CD4-positive, CD25-positive, alpha-beta regulatory T cell (primary cell): ENCODE measurements around the gene CEACAM18. TPM values are rescaled to one million over a fixed set of nuclear protein-coding genes. Genes with fewer than 3 reads are reported as not detected.

Experiments used
- ATAC-seq, 2 donors: fragments of 150-1000 bp; cut with Tn5 transposase; one replicate each; pipeline ENCODE4 v1.10.0; 2021; ENCODE audit warnings: low read depth in 2 of 2, moderate number of reproducible peaks in 2 of 2, moderate library complexity in 1 of 2
- DNase-seq, 3 donors: peaks; one replicate each; pipeline versions ENCODE4 v3.0.0 to v3.0.0-alpha.2; 2012 to 2022; ENCODE audit warnings: mixed read lengths in 1 of 3
- H3K27ac ChIP-seq: one replicate; pipeline ENCODE4 v1.7.0; 2013; ENCODE audit warnings: mild to moderate bottlenecking, low read length; ENCODE audit not compliant: insufficient read depth, poor library complexity, severe bottlenecking
- H3K27me3 ChIP-seq: one replicate; pipeline ENCODE4 v1.7.0; 2013; ENCODE audit warnings: low read length; ENCODE audit not compliant: control insufficient read depth, insufficient read depth
- H3K36me3 ChIP-seq: one replicate; pipeline ENCODE4 v1.7.0; 2013; ENCODE audit warnings: mild to moderate bottlenecking, low read length, moderate library complexity; ENCODE audit not compliant: control insufficient read depth, insufficient read depth
- H3K4me1 ChIP-seq: 2 replicates; pipeline ENCODE4 v1.7.0; 2013; ENCODE audit warnings: mild to moderate bottlenecking, low read length; ENCODE audit not compliant: insufficient read depth, control insufficient read depth, poor library complexity, severe bottlenecking
- H3K4me3 ChIP-seq: one replicate; pipeline ENCODE4 v1.7.0; 2013; ENCODE audit warnings: low read depth, mild to moderate bottlenecking, low read length, moderate library complexity
- H3K9me3 ChIP-seq, 2 experiments: 1 replicate in 1 of 2; 2 replicates in 1 of 2; pipeline ENCODE4 v1.7.0; 2013; ENCODE audit warnings: low read length in 2 of 2, mild to moderate bottlenecking in 1 of 2, moderate library complexity in 1 of 2; ENCODE audit not compliant: control insufficient read depth in 2 of 2
- H3K27ac Mint-ChIP-seq, 3 donors: one replicate each; pipeline ENCODE4 v1.8.0; 2020 to 2022; ENCODE audit warnings: mild to moderate bottlenecking in 3 of 3, mixed read lengths in 3 of 3, moderate library complexity in 2 of 3
- H3K27me3 Mint-ChIP-seq: one replicate; pipeline ENCODE4 v1.8.0; 2022; ENCODE audit warnings: mild to moderate bottlenecking, mixed read lengths
- H3K36me3 Mint-ChIP-seq: one replicate; pipeline ENCODE4 v1.8.0; 2020; ENCODE audit warnings: mixed read lengths
- H3K4me1 Mint-ChIP-seq, 4 donors: one replicate each; pipeline ENCODE4 v1.8.0; 2020 to 2022; ENCODE audit warnings: mixed read lengths in 4 of 4, mild to moderate bottlenecking in 1 of 4
- H3K4me3 Mint-ChIP-seq, 4 donors: one replicate each; pipeline ENCODE4 v1.8.0; 2020 to 2022; ENCODE audit warnings: mild to moderate bottlenecking in 4 of 4, mixed read lengths in 4 of 4, moderate library complexity in 3 of 4
- H3K9me3 Mint-ChIP-seq, 7 donors: one replicate each; pipeline ENCODE4 v1.8.0; 2020 to 2022; ENCODE audit warnings: mixed read lengths in 7 of 7, mild to moderate bottlenecking in 3 of 7, moderate library complexity in 2 of 7
- polyA plus RNA-seq, 4 donors: library from polyadenylated mRNA; unstranded; fragments of 300-500 nt; fragmentation: Illumina TruSeq; gene quantifications; one replicate each; pipeline ENCODE4 v1.2.3, GENCODE V29; 2021
- total RNA-seq: library from RNA; stranded (reverse); gene quantifications from one replicate; pipeline ENCODE4 v1.2.3, GENCODE V29; 2022

The CEACAM18 gene
- total and polyA plus RNA-seq, 5 donors from 2014 or later, result not detected

GRCh38 chr19:51501594-51502263 is 23.4 kb downstream of the CEACAM18 start, which contains the start of gene SIGLEC12:
Gene SIGLEC12 (minus strand): TSS chr19:51501800. CDS start chr19:51501733, 67 bp downstream.
- H3K9me3 ChIP-seq, result no peaks in the 10 kb centered on the region
- no peak within 1 kb of the TSS for H3K4me3 ChIP-seq
- peaks cover 6% of the 10 kb centered on the region for H3K4me1 ChIP-seq
- Mint-ChIP-seq H3K27ac (peak within 1 kb of the TSS in 2 of 3 donors; percentile 28 to 67), H3K36me3 (no peaks in the 10 kb centered on the region), H3K27me3 (no peaks in the 10 kb centered on the region), H3K9me3 (peaks cover 0 to 8% (median 0%) of the 10 kb centered on the region in 7 donors), H3K4me3 (peak within 1 kb of the TSS in 1 of 4 donors; percentile 77), H3K4me1 (peaks cover 0 to 13% (median 0%) of the 10 kb centered on the region in 4 donors)
- ATAC-seq (peak in 1 of 2 donors; percentile 29), DNase-seq (peak in 1 of 3 donors; percentile 53)
- H3K27me3 ChIP-seq, result no peaks in the 10 kb centered on the region
- no peaks in the 10 kb centered on the region for H3K36me3 ChIP-seq
- H3K27ac ChIP-seq, result no peak within 1 kb of the TSS

GRCh38 chr19:51503286-51503817 is 25.0 kb downstream of the CEACAM18 start:
- DNase-seq (no peak), ATAC-seq (no peak)
- Histone ChIP-seq H3K4me1 (peaks cover 6% of the 10 kb centered on the region), H3K27me3 (no peaks in the 10 kb centered on the region), H3K4me3 (no peak overlapping the region), H3K36me3 (no peaks in the 10 kb centered on the region), H3K27ac (no peak overlapping the region), H3K9me3 (no peaks in the 10 kb centered on the region)
- no peak overlapping the region for H3K27ac Mint-ChIP-seq
- H3K4me3 Mint-ChIP-seq, result no peak overlapping the region
- H3K4me1 Mint-ChIP-seq, result peaks cover 0 to 13% (median 0%) of the 10 kb centered on the region in 4 donors
- no peaks in the 10 kb centered on the region for H3K27me3 Mint-ChIP-seq
- no peaks in the 10 kb centered on the region for H3K36me3 Mint-ChIP-seq
- H3K9me3 Mint-ChIP-seq, result peaks cover 0 to 8% (median 0%) of the 10 kb centered on the region in 7 donors

GRCh38 chr19:51503896-51504295 is 25.6 kb downstream of the CEACAM18 start:
- peaks cover 0 to 13% (median 0%) of the 10 kb centered on the region in 4 donors for H3K4me1 Mint-ChIP-seq
- Histone ChIP-seq H3K4me1 (peaks cover 6% of the 10 kb centered on the region), H3K27me3 (no peaks in the 10 kb centered on the region), H3K36me3 (no peaks in the 10 kb centered on the region), H3K9me3 (no peaks in the 10 kb centered on the region), H3K27ac (no peak overlapping the region), H3K4me3 (no peak overlapping the region)
- DNase-seq (no peak), ATAC-seq (no peak)
- H3K9me3 Mint-ChIP-seq, result peaks cover 0 to 8% (median 0%) of the 10 kb centered on the region in 7 donors
- no peaks in the 10 kb centered on the region for H3K27me3 Mint-ChIP-seq
- H3K27ac Mint-ChIP-seq, result no peak overlapping the region
- H3K4me3 Mint-ChIP-seq, result no peak overlapping the region
- no peaks in the 10 kb centered on the region for H3K36me3 Mint-ChIP-seq

GRCh38 chr19:51505904-51506303 is 27.6 kb downstream of the CEACAM18 start:
- Histone ChIP-seq H3K4me1 (peaks cover 6% of the 10 kb centered on the region), H3K4me3 (no peak overlapping the region), H3K9me3 (no peaks in the 10 kb centered on the region), H3K27me3 (no peaks in the 10 kb centered on the region), H3K36me3 (no peaks in the 10 kb centered on the region), H3K27ac (no peak overlapping the region)
- no peak overlapping the region for H3K4me3 Mint-ChIP-seq
- H3K27ac Mint-ChIP-seq, result no peak overlapping the region
- H3K9me3 Mint-ChIP-seq, result peaks cover 0 to 8% (median 0%) of the 10 kb centered on the region in 7 donors
- H3K27me3 Mint-ChIP-seq, result peaks cover 4% of the 10 kb centered on the region
- ATAC-seq, result no peak
- no peaks in the 10 kb centered on the region for H3K36me3 Mint-ChIP-seq
- peaks cover 0 to 10% (median 0%) of the 10 kb centered on the region in 4 donors for H3K4me1 Mint-ChIP-seq
- no peak for DNase-seq

GRCh38 chr19:51507192-51507591 is 28.9 kb downstream of the CEACAM18 start:
- Histone ChIP-seq H3K9me3 (no peaks in the 10 kb centered on the region), H3K27ac (no peak overlapping the region), H3K4me3 (no peak overlapping the region), H3K36me3 (no peaks in the 10 kb centered on the region), H3K4me1 (no peaks in the 10 kb centered on the region), H3K27me3 (no peaks in the 10 kb centered on the region)
- peaks cover 0 to 8% (median 0%) of the 10 kb centered on the region in 7 donors for H3K9me3 Mint-ChIP-seq
- ATAC-seq, result no peak
- no peaks in the 10 kb centered on the region for H3K4me1 Mint-ChIP-seq
- no peaks in the 10 kb centered on the region for H3K36me3 Mint-ChIP-seq
- H3K27ac Mint-ChIP-seq, result no peak overlapping the region
- no peak overlapping the region for H3K4me3 Mint-ChIP-seq
- no peak for DNase-seq
- H3K27me3 Mint-ChIP-seq, result peaks cover 13% of the 10 kb centered on the region

GRCh38 chr19:51507640-51508058 is 29.3 kb downstream of the CEACAM18 start:
- peaks cover 0 to 8% (median 0%) of the 10 kb centered on the region in 7 donors for H3K9me3 Mint-ChIP-seq
- peaks cover 13% of the 10 kb centered on the region for H3K27me3 Mint-ChIP-seq
- no peak overlapping the region for H3K27ac Mint-ChIP-seq
- Histone ChIP-seq H3K27me3 (no peaks in the 10 kb centered on the region), H3K4me3 (no peak overlapping the region), H3K4me1 (no peaks in the 10 kb centered on the region), H3K27ac (no peak overlapping the region), H3K36me3 (no peaks in the 10 kb centered on the region), H3K9me3 (no peaks in the 10 kb centered on the region)
- DNase-seq, result no peak
- H3K4me3 Mint-ChIP-seq, result no peak overlapping the region
- no peaks in the 10 kb centered on the region for H3K4me1 Mint-ChIP-seq
- ATAC-seq, result no peak
- H3K36me3 Mint-ChIP-seq, result no peaks in the 10 kb centered on the region

- H3K4me3 Mint-ChIP-seq, result no peak overlapping the region
- H3K9me3 Mint-ChIP-seq, result peaks cover 0 to 8% (median 0%) of the 10 kb centered on the region in 7 donors
- H3K27ac Mint-ChIP-seq, result no peak overlapping the region
- H3K36me3 Mint-ChIP-seq, result no peaks in the 10 kb centered on the region
- DNase-seq (no peak), ATAC-seq (no peak)
- Histone ChIP-seq H3K4me3 (no peak overlapping the region), H3K27ac (no peak overlapping the region), H3K27me3 (peaks cover 2% of the 10 kb centered on the region), H3K36me3 (no peaks in the 10 kb centered on the region), H3K4me1 (no peaks in the 10 kb centered on the region), H3K9me3 (no peaks in the 10 kb centered on the region)
- peaks cover 13% of the 10 kb centered on the region for H3K27me3 Mint-ChIP-seq
- H3K4me1 Mint-ChIP-seq, result no peaks in the 10 kb centered on the region
Measured at GRCh38 chr19:51508059-51508733, 29.9 kb downstream of the CEACAM18 start.
